ENCODE data around the gene SPINK1. TPM values are rescaled to one million over a fixed set of nuclear protein-coding genes. Genes with fewer than 3 reads are reported as not detected.

SPINK1 gene
- polyA plus RNA-seq, 2 of the 4 experiments (the other 2 are of a cell fraction): 0.22 TPM; not detected in 1

GRCh38 chr5:147779694-147780093 lies 51.8 kb downstream of the SPINK1 start:
- no peaks in the 10 kb centered on the region for H3K9me3 ChIP-seq
- FAIRE-seq (no peak), ATAC-seq (no peak), DNase-seq (ENCODE audit: low read depth in 1 of 2, low spot score in 1 of 2) (no peak)
- no peak overlapping the region for H3K4me3 ChIP-seq
- H3K4me2 ChIP-seq: no peak overlapping the region
- ChIA-PET POLR2A (no interaction called here), CTCF (interaction anchor here (1.1 kb wide), 1 partner anchor 96 kb away, joined by 3 read pairs; no protein-coding TSS in a partner anchor)
- no peak overlapping the region for H3K27ac ChIP-seq
- H3K4me1 ChIP-seq: no peaks in the 10 kb centered on the region
- no peak for TF ChIP-seq ZSCAN20 (CRISPR knock-in tag; IDR thresholded peaks at IDR 0.05)
- TF ChIP-seq HOXB5 (CRISPR knock-in tag; IDR thresholded peaks at IDR 0.05): no peak
- TF ChIP-seq ZFP36 (IDR thresholded peaks at IDR 0.05; ENCODE audit: borderline replicate concordance, partially characterized antibody): no peak
- TF ChIP-seq CBX2 (IDR thresholded peaks at IDR 0.05; ENCODE audit: borderline replicate concordance, low read depth): no peak
- no peak for TF ChIP-seq HOXA7 (CRISPR knock-in tag; IDR thresholded peaks at IDR 0.05)
- TF ChIP-seq ZC3H11A (IDR thresholded peaks at IDR 0.05): no peak
- no peak for TF ChIP-seq TFCP2L1 (CRISPR knock-in tag; IDR thresholded peaks at IDR 0.05)
- TF ChIP-seq CEBPB (IDR thresholded peaks at IDR 0.05): no peak
- TF ChIP-seq ATOH8 (CRISPR knock-in tag; IDR thresholded peaks at IDR 0.05; ENCODE audit: low read depth): no peak
- no peak for TF ChIP-seq FOXS1 (CRISPR knock-in tag; IDR thresholded peaks at IDR 0.05)
- no peak for TF ChIP-seq KDM5A (IDR thresholded peaks at IDR 0.05)
- TF ChIP-seq CBX8 (IDR thresholded peaks at IDR 0.05): no peak
- no peak for TF ChIP-seq HES2 (IDR thresholded peaks at IDR 0.05)
- no peak for TF ChIP-seq FOSB (CRISPR knock-in tag; IDR thresholded peaks at IDR 0.05)
- TF ChIP-seq MAX (IDR thresholded peaks at IDR 0.05): no peak
- TF ChIP-seq ZNF302 (CRISPR knock-in tag; IDR thresholded peaks at IDR 0.05): no peak
- 5% methylated on average over 1 of the region's 1 CpG for WGBS (ENCODE audit: missing lambda C conversion rate)

- TF ChIP-seq FOSL2 (IDR thresholded peaks at IDR 0.05): no peak
- no peak for TF ChIP-seq FOSL2 (CRISPR knock-in tag; IDR thresholded peaks at IDR 0.05)
- TF ChIP-seq FOXS1 (CRISPR knock-in tag; IDR thresholded peaks at IDR 0.05): no peak
- TF ChIP-seq RAD21 (conservative IDR thresholded peaks at IDR 0.05 in 1 of 2, IDR thresholded peaks at IDR 0.05 in 1 of 2): no peak
- TF ChIP-seq HEYL (CRISPR knock-in tag; IDR thresholded peaks at IDR 0.05): no peak
- TF ChIP-seq BHLHE40 (IDR thresholded peaks at IDR 0.05; ENCODE audit: low read depth, low read length): no peak
- TF ChIP-seq HOXA7 (CRISPR knock-in tag; IDR thresholded peaks at IDR 0.05): no peak
- TF ChIP-seq HOXB13 (CRISPR knock-in tag; IDR thresholded peaks at IDR 0.05; ENCODE audit: low read depth): no peak
- TF ChIP-seq JUN (IDR thresholded peaks at IDR 0.05): no peak
- TF ChIP-seq JUNB (IDR thresholded peaks at IDR 0.05): no peak
- TF ChIP-seq MAX (IDR thresholded peaks at IDR 0.05): no peak
- TF ChIP-seq ZSCAN20 (CRISPR knock-in tag; IDR thresholded peaks at IDR 0.05): no peak
- no peak for TF ChIP-seq EHMT2 (IDR thresholded peaks at IDR 0.05; ENCODE audit: low read depth)
- ATAC-seq (no peak), FAIRE-seq (no peak), DNase-seq (ENCODE audit: low read depth in 1 of 2, low spot score in 1 of 2) (no peak)
- Histone ChIP-seq H3K4me3 (no peak overlapping the region), H3K4me2 (no peak overlapping the region), H3K9me3 (no peaks in the 10 kb centered on the region), H3K4me1 (no peaks in the 10 kb centered on the region), H3K27ac (no peak overlapping the region)
- CTCF ChIA-PET: no interaction called here
- WGBS (ENCODE audit: missing lambda C conversion rate): 34% methylated on average over 4 of the region's 4 CpGs
- POLR2A ChIA-PET: no interaction called here
These were observed 54.5 kb downstream of the SPINK1 start for GRCh38 chr5:147776989-147777388.

Other genes starting within 250 kb of the SPINK1 start
- 0.01 TPM in 2 replicates for gene JAKMIP2, start 48.9 kb downstream of the SPINK1 start, polyA plus RNA-seq (2011; rRNA removed)
- not detected in 3 replicates for gene JAKMIP2, start 48.9 kb downstream of the SPINK1 start, polyA plus RNA-seq (2017; fragmentation: RNase III; extraction: RNeasy Plus Mini Kit Qiagen cat#74134 plus additional on column Dnase treatment)
- not detected in 2 replicates for gene SCGB3A2, start 47.0 kb upstream of the SPINK1 start, polyA plus RNA-seq (2011; rRNA removed)
- not detected in 3 replicates for gene SCGB3A2, start 47.0 kb upstream of the SPINK1 start, polyA plus RNA-seq (2017; fragmentation: RNase III; extraction: RNeasy Plus Mini Kit Qiagen cat#74134 plus additional on column Dnase treatment)
- gene C5orf46, start 74.9 kb upstream of the SPINK1 start, polyA plus RNA-seq (2011; rRNA removed): not detected in 2 replicates
- gene C5orf46, start 74.9 kb upstream of the SPINK1 start, polyA plus RNA-seq (2017; fragmentation: RNase III; extraction: RNeasy Plus Mini Kit Qiagen cat#74134 plus additional on column Dnase treatment): not detected in 3 replicates
- not detected in 2 replicates for gene SPINK5, start 232.3 kb upstream of the SPINK1 start, polyA plus RNA-seq (2011; rRNA removed)
- not detected in 3 replicates for gene SPINK5, start 232.3 kb upstream of the SPINK1 start, polyA plus RNA-seq (2017; fragmentation: RNase III; extraction: RNeasy Plus Mini Kit Qiagen cat#74134 plus additional on column Dnase treatment)

Data from A549 (cell line).